ENCODE data around the gene NLRP9. TPM values are rescaled to one million over a fixed set of nuclear protein-coding genes. Genes with fewer than 3 reads are reported as not detected.

The NLRP9 gene
- polyA plus RNA-seq, 2 donors = not detected

GRCh38 chr19:55660404-55660803 is 77.8 kb downstream of the NLRP9 start:
- Histone ChIP-seq H3K27me3 (ENCODE audit: control insufficient read depth in 1 of 2, insufficient read depth in 2 of 2, low read length in 2 of 2) (no peaks in the 10 kb centered on the region), H3K4me3 (ENCODE audit: low read depth in 1 of 2, low read length in 2 of 2) (no peak overlapping the region), H3K27ac (ENCODE audit: low read depth in 2 of 2, low read length in 1 of 2) (no peak overlapping the region), H3K36me3 (ENCODE audit: control insufficient read depth in 2 of 2, insufficient read depth in 2 of 2, low read length in 1 of 2) (peaks cover 31 to 55% of the 10 kb centered on the region in 2 donors), H3K4me1 (ENCODE audit: control insufficient read depth in 2 of 2, insufficient read depth in 2 of 2, low read length in 1 of 2) (peaks cover 12 to 19% of the 10 kb centered on the region in 2 donors), H3K9me3 (ENCODE audit: control insufficient read depth in 2 of 2, insufficient read depth in 1 of 2, low read depth in 1 of 2, low read length in 1 of 2) (no peaks in the 10 kb centered on the region)
- 91% methylated on average over 11 to 12 of the region's 12 CpGs for WGBS, 2 donors

DNA sequence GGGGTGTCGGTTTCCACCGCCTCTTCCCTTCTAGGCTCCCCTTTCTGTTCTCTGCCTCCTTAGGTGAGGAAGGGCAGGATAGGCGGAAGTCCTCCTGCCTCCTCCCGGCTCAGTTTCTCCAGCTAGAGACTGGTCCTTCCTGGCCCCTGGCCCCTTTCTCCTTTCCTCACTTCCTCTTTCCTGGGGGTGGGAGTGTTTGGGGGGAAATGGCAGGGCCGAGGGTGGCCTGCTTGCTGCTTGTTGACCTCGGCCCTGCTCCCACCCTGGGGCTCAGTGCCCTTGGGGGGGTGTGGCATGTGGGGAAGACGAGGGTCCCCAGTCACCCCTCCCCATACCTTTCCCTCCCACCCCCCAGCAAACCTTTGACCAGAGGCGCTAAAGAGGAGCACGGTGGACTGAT is 78.4 kb downstream of the NLRP9 start:
- no peak overlapping the region for H3K4me3 ChIP-seq (ENCODE audit: low read depth in 1 of 2, low read length in 2 of 2)
- no peak overlapping the region for H3K27ac ChIP-seq (ENCODE audit: low read depth in 2 of 2, low read length in 1 of 2)
- peaks cover 31 to 52% of the 10 kb centered on the region in 2 donors for H3K36me3 ChIP-seq (ENCODE audit: control insufficient read depth in 2 of 2, insufficient read depth in 2 of 2, low read length in 1 of 2)
- 68 to 74% methylated on average over 9 of the region's 9 CpGs for WGBS, 2 donors
- H3K4me1 ChIP-seq (ENCODE audit: control insufficient read depth in 2 of 2, insufficient read depth in 2 of 2, low read length in 1 of 2) = peaks cover 12 to 19% of the 10 kb centered on the region in 2 donors
- no peaks in the 10 kb centered on the region for H3K27me3 ChIP-seq (ENCODE audit: control insufficient read depth in 1 of 2, insufficient read depth in 2 of 2, low read length in 2 of 2)
- H3K9me3 ChIP-seq (ENCODE audit: control insufficient read depth in 2 of 2, insufficient read depth in 1 of 2, low read depth in 1 of 2, low read length in 1 of 2) = no peaks in the 10 kb centered on the region

DNA sequence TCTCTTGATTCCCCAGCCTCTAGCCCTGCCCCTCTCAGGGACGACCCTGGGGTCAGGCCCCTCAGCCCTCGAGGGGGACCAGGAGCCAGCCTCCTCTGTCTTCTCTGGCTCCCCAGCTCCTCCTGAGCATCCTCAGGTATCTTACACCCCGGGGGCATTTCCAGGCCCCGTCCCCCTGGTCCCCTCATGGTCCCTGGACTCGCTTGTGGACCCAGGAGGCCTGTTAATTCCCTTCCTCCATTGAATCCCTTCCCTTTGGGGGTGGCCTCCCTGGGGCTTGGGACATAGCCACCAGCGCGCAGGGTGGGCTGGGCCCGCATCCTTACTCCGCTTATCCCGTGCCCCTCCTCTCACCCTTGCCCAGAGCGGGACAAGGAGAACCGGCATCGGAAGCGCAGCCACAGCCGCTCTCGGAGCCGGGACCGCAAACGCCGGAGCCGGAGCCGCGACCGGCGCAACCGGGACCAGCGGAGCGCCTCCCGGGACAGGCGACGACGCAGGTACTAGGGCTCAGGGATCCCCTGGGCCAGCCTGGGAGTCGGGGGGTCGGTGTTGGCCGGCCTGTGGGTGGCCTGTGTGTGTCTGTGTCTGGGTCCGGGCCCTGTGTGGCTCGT is 79.2 kb downstream of the NLRP9 start:
- Histone ChIP-seq H3K27me3 (ENCODE audit: control insufficient read depth in 1 of 2, insufficient read depth in 2 of 2, low read length in 2 of 2) (no peaks in the 10 kb centered on the region), H3K9me3 (ENCODE audit: control insufficient read depth in 2 of 2, insufficient read depth in 1 of 2, low read depth in 1 of 2, low read length in 1 of 2) (no peaks in the 10 kb centered on the region), H3K27ac (ENCODE audit: low read depth in 2 of 2, low read length in 1 of 2) (no peak overlapping the region), H3K36me3 (ENCODE audit: control insufficient read depth in 2 of 2, insufficient read depth in 2 of 2, low read length in 1 of 2) (peaks cover 28 to 43% of the 10 kb centered on the region in 2 donors), H3K4me3 (ENCODE audit: low read depth in 1 of 2, low read length in 2 of 2) (no peak overlapping the region), H3K4me1 (ENCODE audit: control insufficient read depth in 2 of 2, insufficient read depth in 2 of 2, low read length in 1 of 2) (peaks cover 12 to 19% of the 10 kb centered on the region in 2 donors)
- WGBS, 2 donors = 90 to 91% methylated on average over 36 to 37 of the region's 37 CpGs

Other genes starting within 250 kb of the NLRP9 start
- gene SSC5D, start 250.0 kb downstream of the NLRP9 start, polyA plus RNA-seq = 1 to 10 TPM in 1 of 2 donors, under 1 TPM in 1; 0.92 to 1.0 TPM
- gene SBK2, start 201.3 kb downstream of the NLRP9 start, polyA plus RNA-seq = not detected
- gene SBK3, start 192.9 kb downstream of the NLRP9 start, polyA plus RNA-seq = under 1 TPM; 0.09 to 0.18 TPM
- gene ZNF579, start 157.6 kb downstream of the NLRP9 start, polyA plus RNA-seq = 1 to 10 TPM; 3.4 to 4.4 TPM
- gene FIZ1, start 138.9 kb downstream of the NLRP9 start, polyA plus RNA-seq = 10 to 100 TPM in 1 of 2 donors, 1 to 10 TPM in 1; 7.2 to 10.9 TPM
- 10 to 100 TPM; 24.6 to 30.5 TPM for gene ZNF524, start 138.1 kb downstream of the NLRP9 start, polyA plus RNA-seq
- 1 to 10 TPM; 4.3 to 5.9 TPM for gene ZNF865, start 132.8 kb downstream of the NLRP9 start, polyA plus RNA-seq
- gene ZNF784, start 113.8 kb downstream of the NLRP9 start, polyA plus RNA-seq = 1 to 10 TPM; 5.2 to 5.9 TPM
- gene ZNF580, start 97.4 kb downstream of the NLRP9 start, polyA plus RNA-seq = 10 to 100 TPM; 12.8 to 14.2 TPM
- gene ZNF581, start 94.8 kb downstream of the NLRP9 start, polyA plus RNA-seq = 10 to 100 TPM; 10.3 to 16.6 TPM
- 1 to 10 TPM; 5.6 to 9.1 TPM for gene CCDC106, start 90.2 kb downstream of the NLRP9 start, polyA plus RNA-seq
- 100 to 1,000 TPM; 110 to 120 TPM for gene U2AF2, start 83.4 kb downstream of the NLRP9 start, polyA plus RNA-seq
- gene EPN1, start 63.2 kb downstream of the NLRP9 start, polyA plus RNA-seq = 10 to 100 TPM; 79.1 to 83.0 TPM
- not detected for gene RFPL4A, start 20.7 kb upstream of the NLRP9 start, polyA plus RNA-seq
- gene RFPL4AL1, start 30.7 kb upstream of the NLRP9 start, polyA plus RNA-seq = not detected
- not detected for gene NLRP11, start 93.6 kb upstream of the NLRP9 start, polyA plus RNA-seq
- not detected for gene NLRP4, start 98.1 kb upstream of the NLRP9 start, polyA plus RNA-seq
- gene NLRP13, start 193.9 kb upstream of the NLRP9 start, polyA plus RNA-seq = not detected
- gene NLRP8, start 209.4 kb upstream of the NLRP9 start, polyA plus RNA-seq = not detected
- not detected for gene NLRP5, start 248.4 kb upstream of the NLRP9 start, polyA plus RNA-seq

Data from esophagus (tissue), 2 donors.